HG03095 (cell line): ENCODE results near the gene HDLBP.
"Not testable (repeated sequence)": the region's sequence is repeated elsewhere in the genome, so short reads cannot be mapped to it uniquely, and the experiment has no call there.

Experiments
- ATAC-seq: cut with Tn5 transposase; IDR thresholded peaks from one replicate; pipeline ENCODE4 v1.9.1; 2021; ENCODE audit warnings: moderate library complexity; ENCODE audit not compliant: unreplicated experiment

HDLBP gene

GRCh38 chr2:241197947-241198346, 117.5 kb downstream of the HDLBP start:
- no peak for ATAC-seq

- not testable (repeated sequence) for ATAC-seq
These were observed 118.2 kb downstream of the HDLBP start for GRCh38 chr2:241197246-241197645.

GRCh38 chr2:241195506-241196130, 119.9 kb downstream of the HDLBP start:
- ATAC-seq, result no peak

- no peak for ATAC-seq
These were observed 120.7 kb downstream of the HDLBP start for GRCh38 chr2:241194811-241195210.

GRCh38 chr2:241193271-241193670, 122.2 kb downstream of the HDLBP start:
- ATAC-seq, result no peak

- no peak for ATAC-seq
These were observed 124.4 kb downstream of the HDLBP start for GRCh38 chr2:241191081-241191480.

GRCh38 chr2:241190291-241190981, 125.0 kb downstream of the HDLBP start:
- ATAC-seq, result no peak

GRCh38 chr2:241189856-241190201, 125.6 kb downstream of the HDLBP start:
- no peak for ATAC-seq

- no peak for ATAC-seq
These were observed 126.2 kb downstream of the HDLBP start for GRCh38 chr2:241189093-241189855.

GRCh38 chr2:241188361-241189092, 126.9 kb downstream of the HDLBP start, which contains the start of gene ANO7:
Gene ANO7, plus strand, starts transcription at chr2:241188677. Its CDS starts 1,387 bp downstream, at chr2:241190064.
- no peak for ATAC-seq

- ATAC-seq, result no peak
These were observed 127.6 kb downstream of the HDLBP start for GRCh38 chr2:241187918-241188234.

GRCh38 chr2:241187101-241187917, 128.2 kb downstream of the HDLBP start:
- ATAC-seq, result no peak

GRCh38 chr2:241185961-241186360, 129.5 kb downstream of the HDLBP start:
- ATAC-seq, result no peak

GRCh38 chr2:241184901-241185300, 130.6 kb downstream of the HDLBP start:
- no peak for ATAC-seq

GRCh38 chr2:241183221-241183620, 132.3 kb downstream of the HDLBP start:
- ATAC-seq, result no peak

- no peak for ATAC-seq
These were observed 132.8 kb downstream of the HDLBP start for GRCh38 chr2:241182531-241183133.

- no peak for ATAC-seq
These were observed 133.3 kb downstream of the HDLBP start for GRCh38 chr2:241182126-241182525.

- no peak for ATAC-seq
These were observed 135.0 kb downstream of the HDLBP start for GRCh38 chr2:241180495-241180894.

GRCh38 chr2:241179899-241180298, 135.6 kb downstream of the HDLBP start:
- ATAC-seq, result no peak

- no peak for ATAC-seq
These were observed 136.5 kb downstream of the HDLBP start for GRCh38 chr2:241178961-241179360.
